Measurements from ENCODE around the gene CXXC5.

DNA sequence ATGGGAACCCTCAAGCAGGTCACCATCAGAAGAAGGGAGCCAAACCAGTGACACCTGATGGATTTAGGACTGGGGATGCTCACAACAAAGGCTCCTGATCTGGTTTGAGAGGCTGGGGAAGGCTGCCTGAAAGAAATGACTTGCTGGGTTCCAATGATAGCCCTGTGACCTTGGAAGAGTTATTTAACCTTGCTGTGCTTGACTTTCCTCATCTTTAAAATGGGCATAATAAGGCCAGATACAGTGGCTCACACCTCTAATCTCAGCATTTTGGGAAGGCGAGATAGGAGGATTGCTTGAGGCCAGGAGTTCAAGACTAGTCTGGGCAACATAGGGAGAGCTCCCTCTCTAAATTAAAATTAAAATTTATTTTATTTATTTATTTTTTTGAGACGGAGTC, 83.9 kb downstream of the CXXC5 start:
- no peak for TF ChIP-seq EZH2 (IDR thresholded peaks at IDR 0.05; ENCODE audit: insufficient read depth, low read length)
- TF ChIP-seq, protein P1, sequence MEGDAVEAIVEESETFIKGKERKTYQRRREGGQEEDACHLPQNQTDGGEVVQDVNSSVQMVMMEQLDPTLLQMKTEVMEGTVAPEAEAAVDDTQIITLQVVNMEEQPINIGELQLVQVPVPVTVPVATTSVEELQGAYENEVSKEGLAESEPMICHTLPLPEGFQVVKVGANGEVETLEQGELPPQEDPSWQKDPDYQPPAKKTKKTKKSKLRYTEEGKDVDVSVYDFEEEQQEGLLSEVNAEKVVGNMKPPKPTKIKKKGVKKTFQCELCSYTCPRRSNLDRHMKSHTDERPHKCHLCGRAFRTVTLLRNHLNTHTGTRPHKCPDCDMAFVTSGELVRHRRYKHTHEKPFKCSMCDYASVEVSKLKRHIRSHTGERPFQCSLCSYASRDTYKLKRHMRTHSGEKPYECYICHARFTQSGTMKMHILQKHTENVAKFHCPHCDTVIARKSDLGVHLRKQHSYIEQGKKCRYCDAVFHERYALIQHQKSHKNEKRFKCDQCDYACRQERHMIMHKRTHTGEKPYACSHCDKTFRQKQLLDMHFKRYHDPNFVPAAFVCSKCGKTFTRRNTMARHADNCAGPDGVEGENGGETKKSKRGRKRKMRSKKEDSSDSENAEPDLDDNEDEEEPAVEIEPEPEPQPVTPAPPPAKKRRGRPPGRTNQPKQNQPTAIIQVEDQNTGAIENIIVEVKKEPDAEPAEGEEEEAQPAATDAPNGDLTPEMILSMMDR (IDR thresholded peaks at IDR 0.05; ENCODE audit: insufficient read depth, low read depth, low read length): no peak
